ENCODE data around the gene CCDC192.

GRCh38 chr5:127919006-127919796 lies 216.0 kb downstream of the CCDC192 start:
- TF ChIP-seq POLR2A (IDR thresholded peaks at IDR 0.05; ENCODE audit: low read depth, low read length) (no peak), POLR2AphosphoS5 (IDR thresholded peaks at IDR 0.05; ENCODE audit: low read depth, low read length) (no peak), TAF1 (IDR thresholded peaks at IDR 0.05; ENCODE audit: low read depth, low read length) (no peak)
